Activated CD4-positive, alpha-beta T cell treated with anti-CD3 and anti-CD28 coated beads, Interleukin-2, amount 50 U/mL, for 4 hours (primary cell): ENCODE results near the gene CDH11.

Experiments
- DNase-seq, 2 experiments: peaks; one replicate each; pipeline ENCODE4 v3.0.0-alpha.2; 2020

CDH11 gene

DNA sequence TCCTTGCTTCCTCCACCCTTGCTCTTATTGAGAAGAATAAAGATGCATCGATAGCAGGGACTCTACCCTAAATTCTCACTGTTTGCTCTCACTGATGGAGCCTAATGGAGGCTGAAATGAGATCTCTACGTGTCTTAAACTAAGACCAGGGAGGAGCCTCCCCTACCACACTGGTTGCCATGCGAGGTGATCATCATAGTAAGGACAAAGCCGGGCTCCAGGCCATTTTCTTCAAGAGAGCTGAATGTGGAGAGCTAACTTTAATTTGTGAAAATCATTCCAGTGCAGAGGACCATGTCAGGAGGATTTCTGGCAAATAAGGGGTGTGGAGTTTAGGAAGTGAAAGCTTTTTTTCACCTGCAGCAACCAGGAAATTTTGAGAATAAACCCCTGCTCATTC lies 5.6 kb downstream of the CDH11 start:
- DNase-seq, result no peak

DNA sequence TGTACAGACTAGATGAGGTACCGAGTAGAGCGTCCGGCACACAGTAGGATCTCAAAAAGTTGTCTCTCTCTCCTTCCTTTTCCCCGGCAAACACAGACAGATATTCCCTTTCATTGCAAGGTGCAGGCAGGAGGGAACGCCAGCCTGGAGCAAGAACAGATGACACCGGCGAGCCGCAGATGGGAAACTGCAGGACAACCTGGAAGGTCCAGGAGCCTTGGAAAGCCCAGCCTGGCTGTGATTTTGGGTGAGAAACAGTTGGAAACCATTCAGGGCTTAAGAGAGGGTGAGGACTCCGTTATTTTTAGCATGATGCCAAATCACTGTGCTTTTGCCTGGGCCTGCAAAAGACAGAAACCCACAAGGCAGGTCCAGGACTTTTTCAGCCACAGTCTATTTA lies 7.3 kb downstream of the CDH11 start:
- DNase-seq, result no peak

DNA sequence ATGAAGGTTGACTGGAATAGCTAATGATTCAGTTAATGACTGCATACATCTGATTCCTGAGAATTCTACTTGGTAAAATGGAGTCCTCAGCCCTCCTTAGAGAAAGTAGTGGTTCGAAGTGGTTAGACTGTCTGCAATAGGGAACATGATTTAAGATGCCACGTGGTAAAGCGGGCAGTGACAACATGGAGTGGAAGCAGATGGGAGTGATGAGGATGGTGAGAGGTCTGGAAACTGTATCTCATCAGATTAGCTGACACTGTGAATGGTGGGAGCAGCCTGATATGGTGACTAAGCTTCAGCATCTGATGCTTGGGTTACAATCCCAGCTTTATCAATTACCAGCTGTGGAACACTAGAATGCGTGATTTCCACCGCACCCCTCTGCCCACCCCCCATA lies 8.4 kb downstream of the CDH11 start:
- DNase-seq, result no peak

DNA sequence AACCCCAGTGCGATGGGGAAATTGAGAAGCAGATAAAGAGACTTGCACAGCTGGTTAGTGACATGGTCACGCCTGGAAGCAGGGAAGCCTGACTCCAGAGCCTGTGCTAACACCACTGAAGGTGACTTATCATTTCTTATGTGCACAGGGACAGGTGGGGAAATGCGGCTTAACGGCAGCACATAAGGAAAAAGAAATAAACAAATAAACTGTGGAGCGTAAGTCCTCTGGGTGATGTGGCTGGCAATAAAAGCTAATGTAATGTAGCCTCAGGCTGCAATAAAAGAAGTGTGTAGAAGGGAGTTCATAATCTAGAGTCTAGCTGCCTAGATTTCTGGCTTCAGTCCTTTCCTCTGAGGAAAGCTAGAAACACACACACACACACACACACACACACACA lies 10.6 kb downstream of the CDH11 start:
- no peak for DNase-seq

DNA sequence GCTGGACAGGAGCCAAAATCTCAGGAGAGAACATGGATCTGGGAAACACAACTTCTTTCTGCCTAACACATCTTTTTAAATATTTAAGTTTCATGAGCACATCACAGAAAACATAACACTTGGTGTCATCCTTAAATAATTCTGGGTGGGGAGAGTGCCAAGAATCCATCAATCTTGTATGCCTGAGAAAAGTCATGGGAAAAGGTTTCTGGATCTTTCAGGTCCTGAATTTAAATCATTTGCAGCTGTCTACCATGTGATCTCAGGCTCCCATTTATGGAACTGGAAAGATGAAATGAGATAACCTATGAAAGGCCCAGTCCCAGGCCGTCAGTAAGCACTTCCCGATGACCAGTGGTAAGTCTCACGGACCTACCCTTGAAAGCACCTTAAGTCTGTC lies 15.1 kb downstream of the CDH11 start:
- no peak for DNase-seq

DNA sequence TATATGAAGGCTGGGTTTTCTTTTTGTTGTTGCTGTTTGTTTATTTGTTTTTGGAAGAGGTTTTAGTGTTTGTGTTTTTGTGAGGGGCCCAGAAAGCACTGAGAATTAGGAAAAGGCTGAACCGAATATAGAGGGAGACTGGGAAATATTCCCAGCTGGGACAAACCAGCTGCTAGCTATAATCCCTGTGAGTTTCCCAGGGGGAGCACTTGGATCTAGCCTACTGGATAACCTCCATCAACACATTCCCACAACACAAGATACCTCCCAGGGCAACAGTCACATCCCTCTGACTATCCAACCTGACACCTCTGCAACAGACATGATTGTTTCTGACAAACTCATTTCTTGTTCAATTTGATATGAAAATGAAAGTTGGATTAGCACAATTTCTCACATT lies 16.7 kb downstream of the CDH11 start:
- DNase-seq, result no peak

DNA sequence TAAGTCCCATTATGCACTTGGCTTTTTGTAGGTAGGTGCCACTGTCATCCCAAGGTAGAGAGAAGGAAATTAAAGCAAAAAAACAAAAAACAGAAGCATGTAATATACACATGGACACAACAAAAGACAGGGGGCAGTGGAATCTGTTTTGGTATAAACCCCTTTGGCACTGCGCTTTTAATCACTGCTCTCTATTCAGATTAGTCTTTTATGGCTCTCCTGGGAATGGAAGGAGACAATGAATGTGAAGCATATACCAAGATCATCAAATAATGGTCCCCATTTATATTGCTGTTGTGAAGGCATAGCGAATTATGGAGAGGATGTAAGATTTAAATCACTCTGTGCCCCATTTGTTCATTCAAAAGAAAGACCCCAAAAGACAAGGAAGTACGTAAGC lies 17.4 kb downstream of the CDH11 start:
- no peak for DNase-seq

DNA sequence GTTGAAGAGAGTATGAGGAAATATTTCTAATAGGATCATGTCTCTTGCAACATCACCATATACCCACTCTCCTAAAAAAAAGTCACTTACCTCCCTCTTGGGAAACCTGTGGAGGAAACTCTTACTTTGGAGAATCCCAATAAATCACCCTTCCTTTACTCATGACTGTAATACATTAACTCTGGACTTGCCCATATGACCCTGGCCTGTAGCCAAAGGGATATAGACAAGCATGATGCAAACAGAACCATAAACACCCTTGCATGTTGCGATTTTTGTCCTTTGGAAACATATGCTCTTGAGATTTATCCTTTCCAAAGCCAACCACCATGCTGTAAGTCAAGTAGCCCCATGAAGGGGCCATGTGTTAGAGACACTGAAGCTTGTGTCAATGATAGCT lies 19.5 kb downstream of the CDH11 start:
- no peak for DNase-seq

DNA sequence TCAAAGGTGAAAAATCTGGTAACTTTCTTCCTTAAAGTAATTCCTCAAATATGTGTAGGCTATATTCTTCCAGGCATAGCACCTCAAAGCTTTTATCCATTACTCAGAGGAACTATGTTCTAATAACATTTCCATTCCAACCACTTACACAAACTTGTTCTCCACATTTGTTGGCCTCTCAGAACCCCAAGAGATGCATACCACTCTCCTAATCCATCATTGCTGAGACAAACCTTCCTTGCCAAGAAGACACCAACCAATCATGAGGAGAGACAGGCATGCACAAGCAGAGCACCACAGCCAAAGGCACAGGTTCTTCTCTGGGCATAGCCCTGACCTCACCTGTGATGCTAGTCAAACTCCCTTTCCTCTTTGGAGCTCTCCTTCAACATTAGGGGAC lies 20.9 kb downstream of the CDH11 start:
- DNase-seq, result no peak

DNA sequence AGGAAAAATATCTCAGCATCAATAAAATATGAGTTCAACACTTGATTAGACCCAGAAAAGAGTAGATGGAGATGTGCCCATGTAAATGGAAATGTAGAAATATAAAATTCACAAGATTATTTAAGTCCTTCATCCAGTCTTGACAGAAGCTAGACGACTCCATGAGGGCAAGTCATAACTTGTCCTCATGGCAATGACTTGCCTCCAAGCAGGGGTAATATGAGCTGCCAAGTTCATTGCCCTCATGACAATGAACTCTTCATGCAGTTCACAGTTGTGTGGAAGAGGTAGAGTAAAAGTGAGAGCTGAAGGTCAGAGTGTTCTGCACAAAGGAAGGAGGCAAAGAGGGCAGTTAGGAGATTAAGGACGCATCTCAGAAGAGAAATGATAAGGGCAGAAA lies 22.3 kb downstream of the CDH11 start:
- no peak for DNase-seq

DNA sequence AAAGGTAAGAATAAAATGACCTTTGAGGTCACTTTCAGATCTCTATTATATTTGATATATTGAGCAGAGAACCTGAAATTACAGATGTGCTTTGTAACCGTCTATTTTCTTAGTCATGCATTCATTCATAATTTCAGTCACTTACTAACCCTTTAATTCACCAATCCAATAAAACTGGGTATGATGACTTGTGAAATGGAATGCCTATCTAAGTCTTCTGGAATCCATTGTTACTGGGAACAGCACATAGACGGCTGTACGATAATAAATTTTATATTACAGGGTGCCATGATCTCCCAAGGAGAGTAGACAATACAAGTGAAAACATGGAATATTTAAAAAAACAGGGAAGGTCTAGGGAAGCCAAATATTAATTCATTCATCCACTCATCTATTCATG lies 22.9 kb downstream of the CDH11 start:
- DNase-seq, result no peak

DNA sequence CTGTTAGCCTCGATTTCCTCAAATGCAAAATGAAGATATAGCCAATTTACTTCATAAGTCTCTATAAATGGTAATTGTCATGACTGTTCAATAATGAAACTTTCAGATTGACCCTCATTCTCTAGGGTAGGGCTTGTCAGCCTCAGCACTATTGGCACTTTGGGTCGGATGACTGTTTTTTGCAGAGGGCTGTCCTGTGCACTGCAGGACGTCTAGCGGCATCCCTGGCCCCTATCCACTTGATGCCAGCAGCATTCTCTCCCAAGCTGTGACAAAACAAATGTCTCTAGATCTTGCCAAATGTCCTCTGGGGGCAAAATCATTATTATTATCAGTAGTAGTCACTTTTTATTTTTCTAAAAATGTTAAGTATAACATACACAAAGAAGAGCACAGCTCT lies 24.6 kb downstream of the CDH11 start:
- no peak for DNase-seq

DNA sequence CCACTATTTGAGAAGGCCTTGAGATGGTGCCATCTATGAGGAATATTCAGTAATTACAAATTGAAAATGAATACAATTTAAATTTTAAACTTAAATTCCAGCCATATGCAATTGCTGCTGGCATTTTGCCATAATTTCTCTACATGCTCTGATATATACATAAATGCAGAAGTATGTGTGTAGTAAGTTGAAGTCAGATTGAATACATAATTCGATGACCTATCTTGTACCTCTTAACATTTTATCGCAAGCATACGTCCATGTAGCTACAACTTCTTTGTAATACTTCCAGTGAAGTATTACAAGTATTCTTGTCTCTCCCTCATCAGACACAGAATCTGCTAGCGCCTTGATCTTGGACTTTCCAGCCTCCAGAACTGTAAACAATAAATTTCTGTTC lies 26.0 kb downstream of the CDH11 start:
- no peak for DNase-seq

DNA sequence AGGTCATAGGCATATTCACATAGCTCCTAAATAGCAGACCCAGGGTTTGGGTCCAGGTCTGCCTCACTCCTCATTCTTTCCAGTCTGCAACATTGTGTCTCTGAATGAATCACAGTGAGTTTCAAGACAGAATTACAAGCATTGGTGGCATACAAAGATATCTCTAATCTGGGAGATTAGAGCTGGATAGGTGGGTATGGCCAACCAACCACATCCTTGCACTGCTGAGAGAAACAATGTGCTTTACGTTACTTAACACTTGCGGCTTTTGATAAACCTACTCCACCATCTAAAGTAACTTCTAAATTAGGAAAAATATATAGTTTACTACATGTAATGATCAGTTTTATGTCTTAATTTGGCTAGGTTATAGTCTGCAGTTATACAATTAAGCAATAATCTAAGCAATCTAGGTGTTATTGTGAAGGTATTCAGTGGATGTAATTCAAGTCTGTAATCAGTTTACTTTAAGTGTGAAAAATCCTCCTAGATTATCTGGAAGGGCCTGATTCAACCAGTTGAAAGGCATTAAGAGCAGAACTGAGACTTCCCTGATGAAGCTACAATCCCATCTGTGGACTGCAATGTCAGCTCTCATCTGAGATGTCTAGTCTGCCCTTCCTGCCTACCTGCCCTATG lies 26.7 kb downstream of the CDH11 start:
- no peak for DNase-seq

DNA sequence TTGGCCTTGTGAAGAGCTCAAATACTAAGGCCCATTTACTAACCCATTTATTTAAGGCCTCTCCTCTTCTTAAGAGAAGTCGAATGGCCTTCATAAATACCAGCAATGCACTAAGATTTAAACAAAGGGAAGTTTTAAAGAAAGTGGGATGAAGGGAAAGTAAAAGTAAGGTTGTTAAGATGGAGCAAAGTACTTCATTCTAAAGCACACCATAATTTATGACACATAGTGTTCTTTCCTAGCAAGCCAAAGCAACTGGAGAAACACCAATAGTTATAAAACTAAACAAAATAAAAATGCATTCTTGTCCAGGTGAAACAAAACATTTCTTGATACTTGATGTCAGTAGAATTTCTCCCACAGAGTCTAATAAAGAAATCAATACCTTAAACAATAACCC lies 27.9 kb downstream of the CDH11 start:
- no peak for DNase-seq

DNA sequence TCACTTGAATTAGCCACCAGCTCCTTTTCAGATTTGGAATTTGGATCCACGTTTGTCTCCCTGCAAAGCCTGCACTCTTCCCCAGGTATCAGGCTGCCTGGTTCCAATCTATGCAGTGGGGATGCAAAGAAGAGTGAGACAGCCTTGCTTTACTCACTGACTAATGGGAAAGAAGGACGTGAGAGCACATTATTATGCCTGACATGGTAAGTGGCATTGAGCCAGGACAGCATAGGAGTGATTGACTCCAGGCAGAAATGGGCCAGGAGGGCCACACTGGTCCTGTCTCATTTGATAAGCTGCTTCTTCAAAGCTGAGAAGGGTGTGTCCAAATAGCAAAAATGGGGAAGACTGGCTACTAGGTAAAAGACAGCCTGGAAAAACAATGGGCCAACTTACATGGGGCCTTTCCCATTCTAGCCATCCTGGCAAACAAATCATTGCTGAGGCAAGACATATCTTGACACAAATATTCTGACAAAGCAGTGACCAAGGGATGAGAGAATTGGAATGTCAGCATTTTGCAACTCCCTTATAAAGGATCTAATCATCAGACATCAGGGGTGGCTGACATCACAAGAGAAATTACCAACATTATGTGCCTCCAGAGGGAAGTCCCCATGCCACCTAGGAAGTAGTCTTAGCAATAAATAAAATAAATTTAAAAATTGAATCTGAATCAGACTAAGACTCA lies 38.6 kb downstream of the CDH11 start:
- no peak for DNase-seq

DNA sequence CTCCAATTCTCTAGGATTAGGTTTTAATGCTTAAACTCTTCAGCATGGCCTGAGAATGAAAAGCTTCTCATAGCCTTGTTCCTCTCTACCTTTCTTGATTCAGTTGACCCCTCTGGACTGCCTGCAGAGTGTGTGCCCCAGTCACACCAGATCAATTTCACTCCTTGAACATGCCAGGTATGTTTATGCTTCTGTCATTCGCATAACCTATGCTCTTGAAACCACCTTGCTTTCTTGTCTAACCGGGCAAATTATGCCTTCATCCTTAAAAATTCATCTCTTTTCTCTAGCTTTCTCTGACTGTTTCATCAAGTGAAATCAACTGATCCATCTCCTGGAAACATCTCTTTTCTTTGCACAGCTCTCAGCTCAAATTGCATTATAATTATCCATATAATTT lies 42.3 kb downstream of the CDH11 start:
- DNase-seq, result no peak

DNA sequence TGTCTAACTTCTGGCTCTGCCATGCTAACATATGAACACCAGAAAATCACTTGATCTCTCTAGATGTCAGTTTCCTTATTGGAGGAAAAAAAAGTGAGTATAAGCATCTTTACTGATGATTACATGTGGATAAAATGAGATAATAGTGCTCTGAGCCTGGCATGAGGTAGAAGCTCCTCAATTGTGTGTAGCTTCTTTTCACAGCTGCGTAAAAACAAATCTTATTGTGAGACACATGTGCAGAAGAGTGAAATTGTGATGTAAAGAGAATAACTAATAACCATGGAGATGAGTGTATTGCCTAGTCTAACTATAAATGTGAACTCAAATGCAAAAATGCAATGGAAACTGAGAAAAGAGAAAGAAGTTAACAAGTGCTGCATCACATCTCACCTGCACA lies 44.7 kb downstream of the CDH11 start:
- DNase-seq, result no peak

DNA sequence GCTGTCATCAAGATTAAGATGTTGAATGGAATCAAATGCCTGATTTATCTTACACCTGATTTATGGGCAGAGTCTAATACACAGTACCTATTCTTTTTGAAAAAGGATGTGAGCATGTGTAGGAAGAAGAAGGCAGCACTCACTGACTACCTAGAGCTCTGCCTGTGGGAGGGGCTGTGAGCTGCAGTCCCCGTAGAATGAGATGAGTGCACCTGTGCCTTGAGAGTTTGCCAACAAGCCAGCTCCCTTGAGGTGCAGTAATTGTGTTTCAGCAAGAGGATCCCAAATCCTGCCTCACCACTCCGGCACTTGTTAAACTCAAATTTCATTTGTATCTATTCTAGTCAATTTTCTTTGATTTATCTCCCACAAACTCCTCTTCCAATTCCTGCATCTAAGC lies 46.0 kb downstream of the CDH11 start:
- no peak for DNase-seq

DNA sequence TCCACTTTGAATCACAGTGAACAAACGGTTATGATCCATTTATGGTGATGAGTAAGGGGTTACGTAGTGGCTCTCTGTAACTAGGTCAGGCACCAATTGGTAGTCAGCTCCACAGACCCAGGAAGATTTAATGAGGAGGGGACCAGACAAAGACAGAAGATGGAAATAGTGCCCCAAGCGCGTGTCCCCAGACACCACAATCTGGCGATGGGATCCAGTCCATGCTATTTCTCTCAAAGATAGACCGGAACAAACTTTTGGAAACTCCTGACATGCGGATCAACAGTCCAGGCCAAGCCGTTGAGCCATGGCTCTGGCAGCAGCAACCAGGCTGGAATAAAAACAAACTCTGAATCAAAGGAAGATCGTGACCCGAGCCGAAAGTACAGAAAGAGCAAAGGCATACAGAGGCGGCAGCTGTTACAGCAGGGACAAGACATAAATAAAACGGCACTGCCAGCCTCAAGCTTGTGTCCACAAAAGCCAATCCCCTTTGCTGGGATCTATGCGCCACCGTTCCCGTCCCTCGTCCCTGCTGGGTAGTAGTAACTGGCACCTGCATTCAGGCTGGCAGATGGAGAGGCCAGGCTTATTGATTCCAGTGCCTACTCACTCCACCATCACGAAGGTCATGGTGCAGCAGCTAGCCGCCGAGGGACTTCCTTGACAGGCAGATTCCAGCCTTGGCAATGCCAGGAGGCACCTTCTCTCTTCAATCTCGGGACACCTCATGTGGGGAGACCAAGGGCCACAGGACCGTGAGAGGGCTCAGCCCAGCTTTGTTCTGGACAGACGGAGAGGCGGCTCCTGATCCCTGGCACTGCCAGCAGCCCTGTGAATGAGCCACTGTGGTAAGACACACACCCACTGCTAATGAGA lies 50.2 kb downstream of the CDH11 start:
- no peak for DNase-seq

DNA sequence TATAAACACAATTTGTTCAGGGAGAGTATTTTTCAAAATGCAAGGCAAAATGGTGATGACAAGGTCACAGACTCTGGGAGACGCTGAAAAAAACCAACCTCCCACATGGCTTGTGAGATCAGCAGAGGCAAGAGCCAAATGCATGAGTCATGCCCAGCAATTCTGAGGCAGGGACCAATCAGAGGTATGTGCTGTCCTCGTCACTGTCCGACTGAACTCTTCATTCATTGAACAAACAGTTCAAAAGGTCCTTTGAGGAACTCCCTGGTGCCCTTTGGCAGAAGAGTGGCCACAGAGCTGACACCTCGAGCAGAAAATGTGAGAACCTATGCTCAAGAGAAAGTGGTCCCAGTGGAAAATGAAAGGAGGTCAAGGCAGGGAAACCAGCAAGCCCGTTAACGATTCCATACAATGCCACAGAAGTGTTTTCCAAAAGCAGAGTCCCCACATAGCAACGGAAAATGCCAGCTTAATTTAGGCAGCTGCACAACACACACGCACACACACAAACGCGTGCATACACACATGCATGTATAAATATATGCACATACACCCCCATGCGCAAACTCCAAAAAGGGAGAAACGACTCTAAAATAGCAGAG lies 50.9 kb downstream of the CDH11 start:
- DNase-seq, result no peak

DNA sequence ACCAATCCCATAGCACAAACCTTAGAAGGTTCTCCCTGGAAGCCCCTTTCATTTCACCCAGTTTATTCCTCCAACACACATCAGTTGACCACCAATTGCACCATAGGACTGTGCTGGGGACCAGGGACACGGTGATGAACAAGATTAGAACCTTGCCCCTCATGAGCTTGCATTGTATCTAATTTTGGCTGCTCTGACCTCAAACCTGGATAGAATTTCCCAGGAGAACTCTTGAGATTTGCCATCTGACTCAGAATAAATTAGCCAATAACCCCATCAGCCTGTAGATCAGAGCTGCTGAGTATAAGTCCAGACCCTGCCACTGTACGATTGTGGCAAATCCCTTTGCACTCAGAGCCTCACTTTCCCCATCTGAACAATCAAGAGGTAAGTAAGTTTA lies 52.1 kb downstream of the CDH11 start:
- DNase-seq, result no peak

DNA sequence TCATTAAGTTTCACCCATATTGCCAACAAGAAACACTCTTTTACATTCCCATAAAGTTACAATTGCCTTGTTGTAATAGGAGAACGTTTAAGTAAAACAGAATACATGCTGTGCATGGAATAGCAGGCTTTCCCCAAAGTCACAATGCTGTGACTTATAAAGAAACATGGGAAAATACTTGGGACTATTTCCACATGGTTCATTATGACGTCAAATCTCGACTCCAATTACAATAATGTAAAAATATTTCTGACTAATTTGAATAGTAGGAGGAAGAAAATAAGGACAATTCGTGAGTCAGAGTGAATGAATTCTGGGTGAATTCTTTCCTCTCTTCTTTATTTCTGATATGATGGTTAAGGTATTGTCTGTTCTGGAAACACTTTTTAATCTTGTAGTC lies 52.8 kb downstream of the CDH11 start:
- DNase-seq, result no peak
